GM19240 (cell line): Measurements from ENCODE around the gene SLC35E2B.
A peak's percentile ranks its signal among the peaks of the same experiment; 100 is the strongest.
"Not testable (repeated sequence)": the region's sequence is repeated elsewhere in the genome, so short reads cannot be mapped to it uniquely, and the experiment has no call there.

Experiments
- DNase-seq: peaks from one replicate; pipeline ENCODE4 v3.0.0; 2011; ENCODE audit warnings: low spot score; ENCODE audit not compliant: insufficient read length

Gene SLC35E2B

GRCh38 chr1:1692714-1693647 lies at the start of gene SLC35E2B:
SLC35E2B (minus strand) TSS chr1:1692795; CDS start chr1:1676699, 16,096 bp downstream.
- peak; percentile 23 for DNase-seq

DNA sequence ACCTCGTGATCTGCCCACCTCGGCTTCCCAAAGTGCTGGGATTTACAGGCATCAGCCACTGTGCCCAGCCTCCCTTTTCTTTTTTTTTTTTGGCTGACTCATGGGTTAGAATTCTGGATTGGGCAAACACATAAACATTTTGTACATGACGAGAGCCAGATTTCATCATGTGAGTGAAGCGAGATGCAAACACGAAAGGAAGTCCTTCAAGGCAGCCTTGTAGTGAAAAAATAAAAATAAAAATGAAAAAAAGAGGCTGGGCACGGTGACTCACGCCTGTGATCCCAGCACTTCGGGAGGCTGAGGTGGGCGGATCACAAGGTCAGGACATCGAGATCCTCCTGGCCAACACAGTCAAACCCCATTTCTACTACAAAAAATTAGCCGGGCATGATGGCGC lies 48.4 kb upstream of the SLC35E2B start:
- DNase-seq: not testable (repeated sequence)

DNA sequence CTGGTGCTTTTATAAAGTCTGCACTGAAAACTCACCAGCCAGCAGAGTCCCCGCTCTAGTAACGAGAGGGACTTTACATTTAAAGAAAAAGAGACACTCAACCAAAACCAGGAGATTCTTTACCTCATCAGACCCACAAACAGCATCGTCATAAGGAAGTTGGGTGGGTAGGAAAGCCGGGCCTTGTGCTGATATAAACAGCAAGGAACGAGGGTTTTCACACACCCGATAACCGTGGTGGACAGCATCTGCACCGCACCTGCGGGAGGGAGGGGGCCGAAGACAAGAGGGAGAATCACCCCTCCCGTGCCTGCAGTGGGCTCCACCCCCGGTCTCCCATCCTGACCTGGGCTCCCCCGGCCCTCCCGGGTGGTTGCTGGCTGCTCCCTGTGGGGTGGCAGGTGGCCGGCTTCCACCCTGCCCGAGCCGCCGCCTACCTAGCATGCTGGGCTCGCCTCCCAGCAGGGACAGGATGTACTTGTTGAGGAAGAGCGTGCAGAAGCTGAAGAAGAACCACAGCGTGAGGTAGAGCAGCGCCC lies 46.3 kb upstream of the SLC35E2B start:
- not testable (repeated sequence) for DNase-seq

- DNase-seq: not testable (repeated sequence)
Measured at GRCh38 chr1:1737675-1738590, 45.3 kb upstream of the SLC35E2B start.

GRCh38 chr1:1732381-1732780 lies 39.8 kb upstream of the SLC35E2B start:
- DNase-seq: no peak

GRCh38 chr1:1730870-1731269 lies 38.3 kb upstream of the SLC35E2B start:
- no peak for DNase-seq

DNA sequence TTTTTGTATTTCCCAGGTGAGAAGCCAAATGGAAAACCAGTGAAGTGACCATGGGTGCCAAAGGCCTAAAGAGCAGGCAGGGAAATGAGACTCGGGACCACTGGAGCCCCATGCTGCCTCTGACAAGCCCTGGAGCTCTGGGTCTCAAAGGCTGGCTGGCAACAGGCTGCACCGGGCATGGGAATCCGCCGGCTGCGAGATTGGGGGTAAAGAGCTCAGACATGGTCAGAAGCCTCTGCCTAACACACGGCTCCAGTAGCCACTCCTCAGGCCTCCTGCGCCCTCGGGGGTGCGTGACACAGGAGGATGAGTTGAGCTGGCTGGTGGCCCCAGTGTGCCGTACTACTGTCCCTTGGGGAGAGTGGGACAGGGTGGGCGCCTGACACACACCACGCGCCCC lies 37.6 kb upstream of the SLC35E2B start:
- not testable (repeated sequence) for DNase-seq

GRCh38 chr1:1729116-1729816 lies 36.7 kb upstream of the SLC35E2B start:
- not testable (repeated sequence) for DNase-seq

- DNase-seq: not testable (repeated sequence)
Measured at GRCh38 chr1:1728308-1729005, 35.9 kb upstream of the SLC35E2B start.

GRCh38 chr1:1727131-1727651 lies 34.6 kb upstream of the SLC35E2B start:
- not testable (repeated sequence) for DNase-seq

GRCh38 chr1:1726088-1726487 lies 33.5 kb upstream of the SLC35E2B start:
- DNase-seq: not testable (repeated sequence)

GRCh38 chr1:1724035-1724864 lies 31.7 kb upstream of the SLC35E2B start, which contains the start of gene CDK11A:
CDK11A (minus strand) TSS chr1:1724357; CDS start chr1:1722818, 1,539 bp downstream.
- DNase-seq: peak; percentile 92

DNA sequence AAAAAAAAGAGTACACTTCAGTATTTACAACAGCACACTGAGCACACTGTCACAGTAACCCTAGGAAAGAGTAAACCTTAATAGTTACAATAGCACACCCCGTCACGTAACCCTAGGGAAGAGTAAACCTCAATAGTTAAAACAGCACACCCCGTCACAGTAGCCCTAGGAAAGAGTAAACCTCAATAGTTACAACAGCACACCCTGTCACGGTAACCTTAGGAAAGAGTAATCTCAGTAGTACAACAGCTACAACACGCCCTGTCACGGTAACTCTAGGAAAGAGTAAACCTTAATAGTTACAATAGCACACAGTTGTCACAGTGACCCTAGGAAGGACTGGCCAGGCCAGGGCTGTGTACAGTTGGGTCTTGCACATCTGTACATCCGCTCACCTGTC lies 28.6 kb upstream of the SLC35E2B start:
- no peak for DNase-seq

DNA sequence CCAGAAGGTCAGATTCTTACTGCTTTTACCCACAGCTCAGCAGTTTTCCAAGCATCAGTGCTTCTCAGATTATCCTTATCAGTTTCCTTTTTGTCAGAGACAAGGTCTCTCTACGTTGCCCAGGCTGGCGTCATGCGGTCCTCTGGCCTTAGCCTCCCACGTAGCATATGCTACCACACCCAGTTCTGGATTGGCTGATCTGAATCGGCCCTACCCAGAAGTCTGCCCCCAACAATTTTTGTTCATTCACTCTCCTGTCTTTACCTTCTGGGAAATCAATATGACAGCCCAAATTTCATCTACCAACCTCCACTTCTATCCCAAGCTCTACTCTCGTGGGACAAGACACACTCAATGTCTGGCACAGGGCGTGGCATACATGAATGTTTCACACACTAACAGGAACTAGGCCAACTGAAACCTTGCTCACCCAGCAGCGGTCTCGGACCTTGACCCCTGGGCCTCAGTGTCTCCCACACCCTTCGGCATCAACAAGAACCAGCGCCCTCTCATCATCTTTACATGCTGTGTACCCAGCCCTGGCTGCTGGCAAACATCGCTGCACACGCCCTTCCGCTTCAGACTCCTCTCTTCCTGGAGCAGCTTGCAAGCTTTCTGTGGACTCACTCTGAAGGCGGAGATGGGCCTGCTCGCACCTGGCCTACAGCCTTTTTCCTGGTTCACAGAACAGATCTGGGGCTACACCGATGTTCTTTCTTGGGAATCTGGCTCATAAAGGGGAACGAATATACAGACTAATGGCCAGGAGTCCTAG lies 22.7 kb upstream of the SLC35E2B start:
- not testable (repeated sequence) for DNase-seq

- DNase-seq: not testable (repeated sequence)
Measured at GRCh38 chr1:1707897-1708296, 15.3 kb upstream of the SLC35E2B start.

- not testable (repeated sequence) for DNase-seq
Measured at GRCh38 chr1:1707241-1707640, 14.6 kb upstream of the SLC35E2B start.

- DNase-seq: not testable (repeated sequence)
Measured at GRCh38 chr1:1705623-1706022, 13.0 kb upstream of the SLC35E2B start.

DNA sequence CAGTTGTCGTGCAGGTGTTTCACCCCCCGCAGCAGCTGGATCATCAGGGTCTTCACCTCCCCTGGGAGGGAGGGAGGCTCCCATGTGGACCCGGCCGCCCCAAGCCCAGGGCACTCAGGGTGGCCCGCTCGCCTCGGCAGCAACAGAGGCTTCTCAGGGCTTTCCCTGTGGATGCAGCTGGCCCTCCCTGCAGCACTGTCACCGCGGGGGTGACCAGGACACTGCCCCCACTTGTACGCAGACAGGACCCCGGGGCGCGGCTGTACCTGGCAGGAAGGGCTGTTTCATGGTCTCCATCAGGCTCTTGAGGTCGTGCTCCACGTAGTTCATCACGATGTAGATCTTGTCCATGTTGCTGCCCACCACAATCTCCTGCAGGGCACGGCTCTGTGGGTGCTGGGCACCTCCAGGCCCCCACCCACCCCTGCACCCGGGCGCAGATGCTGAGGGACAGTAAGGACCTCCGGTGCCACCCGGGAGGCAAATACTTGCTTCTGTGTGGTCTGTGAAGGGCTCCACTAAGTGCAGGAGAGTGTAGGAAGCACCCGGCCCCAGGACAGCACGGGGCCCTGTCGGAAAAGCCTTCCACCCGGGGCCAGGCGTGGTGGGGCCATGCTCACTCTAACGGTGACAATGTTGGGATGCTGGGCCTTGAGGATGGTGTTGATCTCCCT lies 11.8 kb upstream of the SLC35E2B start:
- DNase-seq: not testable (repeated sequence)
